NB4 (cell line): ENCODE measurements around the gene GATA5.

Experiments used
- CTCF ChIP-seq: IDR thresholded peaks from one replicate; pipeline ENCODE4 v1.5.1; 2012; ENCODE audit warnings: low read depth, low read length
- MYC ChIP-seq: IDR thresholded peaks from 2 replicates; pipeline ENCODE4 v1.6.1; 2011; ENCODE audit warnings: low read depth, low read length
- POLR2A ChIP-seq: IDR thresholded peaks from 2 replicates; pipeline ENCODE4 v1.6.1; 2011; ENCODE audit warnings: mild to moderate bottlenecking; ENCODE audit not compliant: insufficient read length; ENCODE audit errors: extremely low read depth
- TF ChIP-seq, protein P1 (sequence below): IDR thresholded peaks from 2 replicates; pipeline ENCODE4 v1.6.1; 2011; ENCODE audit warnings: low read depth, low read length

GRCh38 chr20:62516338-62516737 is 40.5 kb upstream of the GATA5 start:
- TF ChIP-seq CTCF (no peak), POLR2A (no peak), MYC (no peak)
- TF ChIP-seq, protein P1, sequence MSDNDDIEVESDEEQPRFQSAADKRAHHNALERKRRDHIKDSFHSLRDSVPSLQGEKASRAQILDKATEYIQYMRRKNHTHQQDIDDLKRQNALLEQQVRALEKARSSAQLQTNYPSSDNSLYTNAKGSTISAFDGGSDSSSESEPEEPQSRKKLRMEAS = no peak
